K562 (cell line): ENCODE measurements around the gene PIGQ. TPM values are rescaled to one million over a fixed set of nuclear protein-coding genes. Genes with fewer than 3 reads are reported as not detected.
A peak's percentile ranks its signal among the peaks of the same experiment; 100 is the strongest.

Experiments
- CCNT2 ChIP-seq: IDR thresholded peaks from 2 replicates; pipeline ENCODE4 v1.6.1; 2011; ENCODE audit warnings: borderline replicate concordance, low read depth, mild to moderate bottlenecking, moderate library complexity, mixed read lengths, low read length; ENCODE audit not compliant: insufficient read length; ENCODE audit errors: extremely low read depth
- CUX1 ChIP-seq: fragments of 200-800 bp; sonication (Bioruptor generic); IDR thresholded peaks from 2 replicates; pipeline ENCODE4 v1.6.1; 2016; ENCODE audit warnings: missing genetic modification characterization, missing compliant biosample characterization
- HCFC1 ChIP-seq: IDR thresholded peaks from 2 replicates; pipeline ENCODE4 v1.6.1; 2012; ENCODE audit warnings: low read depth, low read length, improper control_type of control experiment
- MYNN ChIP-seq, 2 experiments: sonication (generic); formaldehyde crosslinking in 1 of 2; IDR thresholded peaks; 2 replicates each; pipeline versions ENCODE4 v1.5.0 to v1.6.1; 2016 to 2020; ENCODE audit warnings: antibody characterized with exemption in 1 of 2, missing genetic modification reagents in 1 of 2
- SRSF1 ChIP-seq: fragments of 200-400 bp; formaldehyde crosslinking; IDR thresholded peaks from 2 replicates; pipeline ENCODE4 v1.6.1; 2017; ENCODE audit warnings: mild to moderate bottlenecking, low read depth, low read length, moderate library complexity
- TAL1 ChIP-seq: fragments of 450-650 bp; IDR thresholded peaks from 2 replicates; pipeline ENCODE4 v1.6.1; 2016; ENCODE audit warnings: mild to moderate bottlenecking
- TCF3 ChIP-seq: sonication (generic); formaldehyde crosslinking; IDR thresholded peaks from 2 replicates; pipeline ENCODE4 v1.4.0; 2020; ENCODE audit warnings: mild to moderate bottlenecking, missing genetic modification reagents
- ZNF507 ChIP-seq: conservative IDR thresholded peaks from 2 replicates; pipeline ENCODE4 v1.6.1; 2017; ENCODE audit warnings: missing genetic modification characterization, missing compliant biosample characterization
- polyA plus RNA-seq, 8 experiments: library from polyadenylated mRNA; depleted of rRNA in 4 of 8; stranded (reverse) in 5 of 8; unstranded in 3 of 8; fragments of >200 nt; fragmentation: Nextera tagmentation in 2 of 8; fragmentation: Illumina TruSeq in 1 of 8; extraction: Ambion mirVana in 2 of 8; extraction: Trizol in 1 of 8; gene quantifications; 2 replicates each; pipeline versions ENCODE4 v1.2.1 to v1.2.3, GENCODE V29; 2011 to 2014; ENCODE audit warnings: inconsistent platforms in 1 of 8, missing spikeins in 1 of 8
- total RNA-seq, 7 experiments: library from RNA; depleted of rRNA in 6 of 7; stranded (reverse); fragments of >200 nt in 6 of 7; fragmentation: Illumina TruSeq in 2 of 7; extraction: Trizol in 2 of 7; gene quantifications; 2 replicates each; pipeline versions ENCODE4 v1.2.1 to v1.2.3, GENCODE V29; 2011 to 2021; ENCODE audit warnings: low replicate concordance in 1 of 7
- TF ChIP-seq, protein P1 (sequence below), 2 experiments: fragments of 450-650 bp; IDR thresholded peaks; 2 replicates each; pipeline ENCODE4 v1.6.1; 2016; ENCODE audit warnings: mild to moderate bottlenecking in 2 of 2, borderline replicate concordance in 1 of 2, low read depth in 1 of 2, moderate library complexity in 1 of 2

Gene PIGQ
- total and polyA plus RNA-seq, 9 of the 15 experiments (the other 6 are each of a cell fraction or from before 2014, with no cell fraction given): 0.20 to 49.6 (median 11.7) TPM

- TF ChIP-seq, protein P1, sequence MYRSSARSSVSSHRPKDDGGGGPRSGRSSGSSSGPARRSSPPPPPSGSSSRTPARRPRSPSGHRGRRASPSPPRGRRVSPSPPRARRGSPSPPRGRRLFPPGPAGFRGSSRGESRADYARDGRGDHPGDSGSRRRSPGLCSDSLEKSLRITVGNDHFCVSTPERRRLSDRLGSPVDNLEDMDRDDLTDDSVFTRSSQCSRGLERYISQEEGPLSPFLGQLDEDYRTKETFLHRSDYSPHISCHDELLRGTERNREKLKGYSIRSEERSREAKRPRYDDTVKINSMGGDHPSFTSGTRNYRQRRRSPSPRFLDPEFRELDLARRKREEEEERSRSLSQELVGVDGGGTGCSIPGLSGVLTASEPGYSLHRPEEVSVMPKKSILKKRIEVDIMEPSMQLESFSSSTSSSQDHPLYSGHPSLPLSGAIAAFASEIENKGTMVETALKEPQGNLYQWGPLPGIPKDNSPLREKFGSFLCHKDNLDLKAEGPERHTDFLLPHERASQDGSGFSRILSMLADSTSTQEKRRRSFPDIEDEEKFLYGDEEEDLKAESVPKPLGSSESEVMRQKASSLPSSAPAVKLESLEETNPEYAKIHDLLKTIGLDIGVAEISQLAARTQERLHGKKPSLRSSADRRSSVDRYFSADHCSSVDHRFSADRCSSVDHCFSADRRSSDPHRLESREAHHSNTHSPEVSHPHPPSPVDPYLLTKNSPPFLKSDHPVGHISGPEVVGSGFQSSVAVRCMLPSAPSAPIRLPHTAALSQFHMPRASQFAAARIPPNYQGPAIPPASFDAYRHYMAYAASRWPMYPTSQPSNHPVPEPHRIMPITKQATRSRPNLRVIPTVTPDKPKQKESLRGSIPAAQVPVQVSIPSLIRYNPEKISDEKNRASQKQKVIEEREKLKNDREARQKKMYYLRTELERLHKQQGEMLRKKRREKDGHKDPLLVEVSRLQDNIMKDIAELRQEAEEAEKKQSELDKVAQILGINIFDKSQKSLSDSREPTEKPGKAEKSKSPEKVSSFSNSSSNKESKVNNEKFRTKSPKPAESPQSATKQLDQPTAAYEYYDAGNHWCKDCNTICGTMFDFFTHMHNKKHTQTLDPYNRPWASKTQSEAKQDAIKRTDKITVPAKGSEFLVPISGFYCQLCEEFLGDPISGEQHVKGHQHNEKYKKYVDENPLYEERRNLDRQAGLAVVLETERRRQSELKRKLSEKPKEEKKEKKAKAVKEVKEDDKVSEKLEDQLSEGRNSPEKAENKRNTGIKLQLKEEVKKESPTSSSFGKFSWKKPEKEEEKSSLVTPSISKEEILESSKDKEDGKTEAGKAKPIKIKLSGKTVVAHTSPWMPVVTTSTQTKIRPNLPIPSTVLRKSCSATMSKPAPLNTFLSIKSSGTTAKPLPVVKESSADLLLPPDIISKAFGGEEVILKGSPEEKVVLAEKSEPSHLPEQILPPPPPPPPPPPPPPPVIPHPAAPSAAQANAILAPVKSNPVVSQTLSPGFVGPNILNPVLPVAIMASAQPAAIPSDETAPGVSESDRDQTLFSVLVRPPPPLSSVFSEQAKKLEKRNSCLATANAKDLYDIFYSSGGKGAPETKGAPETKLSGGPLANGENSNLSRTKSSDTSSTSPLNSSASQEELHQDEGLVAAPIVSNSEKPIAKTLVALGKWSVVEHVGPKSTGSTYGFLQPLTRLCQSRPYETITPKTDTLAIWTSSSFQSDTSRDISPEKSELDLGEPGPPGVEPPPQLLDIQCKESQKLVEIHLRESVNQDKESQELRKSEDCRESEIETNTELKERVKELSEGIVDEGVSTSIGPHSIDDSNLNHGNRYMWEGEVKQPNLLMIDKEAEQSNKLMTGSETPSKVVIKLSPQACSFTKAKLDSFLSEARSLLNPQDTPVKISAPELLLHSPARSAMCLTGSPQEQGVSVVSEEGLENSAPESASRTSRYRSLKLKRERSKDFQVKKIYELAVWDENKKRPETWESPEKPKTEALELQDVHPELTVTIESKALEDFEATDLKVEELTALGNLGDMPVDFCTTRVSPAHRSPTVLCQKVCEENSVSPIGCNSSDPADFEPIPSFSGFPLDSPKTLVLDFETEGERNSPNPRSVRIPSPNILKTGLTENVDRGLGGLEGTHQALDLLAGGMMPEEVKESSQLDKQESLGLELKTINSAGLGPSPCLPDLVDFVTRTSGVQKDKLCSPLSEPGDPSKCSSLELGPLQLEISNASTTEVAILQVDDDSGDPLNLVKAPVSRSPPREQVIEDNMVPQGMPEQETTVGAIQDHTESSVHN (IDR thresholded peaks at IDR 0.05; ENCODE audit: borderline replicate concordance in 1 of 2, low read depth in 1 of 2): no peak
- TF ChIP-seq CCNT2: no peak
- no peak for TF ChIP-seq ZNF507 (tag)
- no peak for TF ChIP-seq CUX1 (CRISPR knock-in tag)
- TF ChIP-seq TCF3: peak; percentile 68
- peak; percentile 34; the same call in 1 of the 2 replicates for TF ChIP-seq TAL1
- TF ChIP-seq HCFC1: no peak
- TF ChIP-seq MYNN (IDR thresholded peaks at IDR 0.05): 0 out of 2 replicates have a peak, but pooled peaks have one; percentile 41
- no peak for TF ChIP-seq MYNN (CRISPR knock-in tag; IDR thresholded peaks at IDR 0.05)
- TF ChIP-seq SRSF1: no peak
Measured at GRCh38 chr16:568401-569258, 1.1 kb upstream of the PIGQ start (continued).
